Body of pancreas (tissue), 4 donors: ENCODE measurements around the gene JAG2.

Source experiments
- CTCF ChIP-seq, 7 experiments: fragments of 450-650 bp in 4 of 7; fragments of 200-600 bp in 3 of 7; sonication (generic) in 3 of 7; IDR thresholded peaks; one replicate each; pipeline ENCODE4 v1.5.1; 2016 to 2019; ENCODE audit warnings: antibody characterized with exemption in 7 of 7
- POLR2A ChIP-seq, 3 donors: fragments of 450-650 bp; IDR thresholded peaks; one replicate each; pipeline ENCODE4 v1.6.1; 2016; ENCODE audit warnings: antibody characterized with exemption in 3 of 3, mild to moderate bottlenecking in 2 of 3

- no peak for TF ChIP-seq CTCF (IDR thresholded peaks at IDR 0.05)
- no peak for TF ChIP-seq POLR2A (IDR thresholded peaks at IDR 0.05)
These were observed 467 bp upstream of the JAG2 start for GRCh38 chr14:105168979-105169507.
